IMR-90 (cell line): ENCODE results near the gene CTDSPL.

Source experiments
- CTCF ChIP-seq: conservative IDR thresholded peaks from 2 replicates; pipeline ENCODE4 v1.5.1; 2012; ENCODE audit warnings: mild to moderate bottlenecking, low read depth, low read length, improper control_type of control experiment
- MAFK ChIP-seq: IDR thresholded peaks from 2 replicates; pipeline ENCODE4 v1.6.1; 2012; ENCODE audit warnings: low read depth, low read length, improper control_type of control experiment
- RAD21 ChIP-seq: IDR thresholded peaks from 2 replicates; pipeline ENCODE4 v1.6.1; 2012; ENCODE audit warnings: low read length, improper control_type of control experiment
- RFX5 ChIP-seq: IDR thresholded peaks from 2 replicates; pipeline ENCODE4 v1.8.0; 2012; ENCODE audit warnings: low read depth, mild to moderate bottlenecking, low read length, moderate library complexity
- TF ChIP-seq, protein P1 (sequence below): fragments of 150-350 bp; IDR thresholded peaks from 2 replicates; pipeline ENCODE4 v1.6.1; 2016; ENCODE audit warnings: low read depth, mild to moderate bottlenecking, low read length, moderate library complexity, borderline replicate concordance

GRCh38 chr3:38019658-38020341 is 158.1 kb downstream of the CTDSPL start:
- no peak for TF ChIP-seq RFX5
- TF ChIP-seq, protein P1, sequence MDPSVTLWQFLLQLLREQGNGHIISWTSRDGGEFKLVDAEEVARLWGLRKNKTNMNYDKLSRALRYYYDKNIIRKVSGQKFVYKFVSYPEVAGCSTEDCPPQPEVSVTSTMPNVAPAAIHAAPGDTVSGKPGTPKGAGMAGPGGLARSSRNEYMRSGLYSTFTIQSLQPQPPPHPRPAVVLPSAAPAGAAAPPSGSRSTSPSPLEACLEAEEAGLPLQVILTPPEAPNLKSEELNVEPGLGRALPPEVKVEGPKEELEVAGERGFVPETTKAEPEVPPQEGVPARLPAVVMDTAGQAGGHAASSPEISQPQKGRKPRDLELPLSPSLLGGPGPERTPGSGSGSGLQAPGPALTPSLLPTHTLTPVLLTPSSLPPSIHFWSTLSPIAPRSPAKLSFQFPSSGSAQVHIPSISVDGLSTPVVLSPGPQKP = no peak
- TF ChIP-seq CTCF = no peak
- TF ChIP-seq MAFK = no peak
- TF ChIP-seq RAD21 = no peak
